ENCODE results near the gene NFATC1.

Gene NFATC1

GRCh38 chr18:79405019-79405780 lies 9.5 kb downstream of the NFATC1 start:
- no peak for DNase-seq (ENCODE audit: low read depth)

- peak; percentile 64 for DNase-seq (ENCODE audit: low read depth)
Measured at GRCh38 chr18:79405781-79406575, 10.2 kb downstream of the NFATC1 start.

GRCh38 chr18:79406708-79407107 lies 11.0 kb downstream of the NFATC1 start:
- no peak for DNase-seq (ENCODE audit: low read depth)

- DNase-seq (ENCODE audit: low read depth) = no peak
Measured at GRCh38 chr18:79409313-79409712, 13.6 kb downstream of the NFATC1 start.

DNA sequence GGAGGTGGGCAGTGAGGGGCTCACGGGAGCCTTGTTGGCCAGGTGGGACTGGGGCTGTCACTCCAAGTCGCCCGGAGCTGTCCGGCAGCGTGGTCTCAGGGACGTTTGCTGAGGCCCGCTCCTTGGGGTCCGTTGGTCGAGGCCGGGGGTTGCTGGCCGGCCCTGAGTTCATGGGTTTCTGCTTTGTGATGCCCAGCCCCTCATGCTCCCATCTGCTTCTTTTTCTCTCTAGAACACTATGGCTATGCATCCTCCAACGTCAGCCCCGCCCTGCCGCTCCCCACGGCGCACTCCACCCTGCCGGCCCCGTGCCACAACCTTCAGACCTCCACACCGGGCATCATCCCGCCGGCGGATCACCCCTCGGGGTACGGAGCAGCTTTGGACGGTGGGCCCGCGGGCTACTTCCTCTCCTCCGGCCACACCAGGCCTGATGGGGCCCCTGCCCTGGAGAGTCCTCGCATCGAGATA lies 14.5 kb downstream of the NFATC1 start:
- DNase-seq (ENCODE audit: low read depth) = no peak

- no peak for DNase-seq (ENCODE audit: low read depth)
Measured at GRCh38 chr18:79410731-79411613, 15.2 kb downstream of the NFATC1 start.

GRCh38 chr18:79411614-79412526 lies 16.1 kb downstream of the NFATC1 start:
- no peak for DNase-seq (ENCODE audit: low read depth)

GRCh38 chr18:79413025-79413424 lies 17.3 kb downstream of the NFATC1 start:
- DNase-seq (ENCODE audit: low read depth) = no peak

DNA sequence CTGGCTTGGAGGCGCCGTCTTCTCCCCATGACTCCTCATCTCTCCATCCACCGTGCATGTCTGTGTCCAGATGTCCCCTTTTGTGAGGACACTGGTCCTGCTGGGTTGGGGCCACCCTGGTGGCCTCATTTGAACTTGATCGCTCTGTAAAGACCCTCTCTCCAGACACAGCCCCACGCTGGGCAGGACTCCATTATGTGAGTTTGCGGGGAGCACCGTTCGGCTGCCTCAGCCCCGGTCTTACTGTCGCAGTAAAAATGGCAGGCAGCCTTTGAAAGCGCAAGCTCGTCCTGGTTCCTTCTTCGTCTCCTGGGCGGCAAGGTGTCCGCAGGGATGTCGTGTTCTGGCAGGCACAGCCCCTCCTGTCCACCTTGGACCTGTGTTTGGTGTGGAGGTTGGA lies 17.7 kb downstream of the NFATC1 start:
- no peak for DNase-seq (ENCODE audit: low read depth)

DNA sequence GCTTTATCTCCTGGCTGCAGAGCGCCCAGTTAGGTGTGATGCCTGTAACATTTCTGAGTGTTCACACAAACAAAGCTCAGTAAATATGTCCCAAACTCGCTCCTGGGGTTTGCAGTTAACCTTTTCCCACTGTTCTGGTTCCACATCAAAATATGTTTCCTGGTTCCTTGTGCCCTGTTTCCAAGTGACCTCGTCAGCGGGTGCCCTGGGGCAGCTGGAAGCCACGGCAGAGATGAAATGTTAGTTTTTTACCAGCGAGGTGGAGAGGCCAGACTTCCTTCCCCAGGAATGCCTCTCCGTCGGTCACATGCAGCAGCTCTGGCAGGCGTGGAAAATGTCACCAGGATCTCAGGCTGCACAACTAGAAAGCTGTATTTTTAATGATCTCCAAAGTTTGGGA lies 18.2 kb downstream of the NFATC1 start:
- no peak for DNase-seq (ENCODE audit: low read depth)

DNA sequence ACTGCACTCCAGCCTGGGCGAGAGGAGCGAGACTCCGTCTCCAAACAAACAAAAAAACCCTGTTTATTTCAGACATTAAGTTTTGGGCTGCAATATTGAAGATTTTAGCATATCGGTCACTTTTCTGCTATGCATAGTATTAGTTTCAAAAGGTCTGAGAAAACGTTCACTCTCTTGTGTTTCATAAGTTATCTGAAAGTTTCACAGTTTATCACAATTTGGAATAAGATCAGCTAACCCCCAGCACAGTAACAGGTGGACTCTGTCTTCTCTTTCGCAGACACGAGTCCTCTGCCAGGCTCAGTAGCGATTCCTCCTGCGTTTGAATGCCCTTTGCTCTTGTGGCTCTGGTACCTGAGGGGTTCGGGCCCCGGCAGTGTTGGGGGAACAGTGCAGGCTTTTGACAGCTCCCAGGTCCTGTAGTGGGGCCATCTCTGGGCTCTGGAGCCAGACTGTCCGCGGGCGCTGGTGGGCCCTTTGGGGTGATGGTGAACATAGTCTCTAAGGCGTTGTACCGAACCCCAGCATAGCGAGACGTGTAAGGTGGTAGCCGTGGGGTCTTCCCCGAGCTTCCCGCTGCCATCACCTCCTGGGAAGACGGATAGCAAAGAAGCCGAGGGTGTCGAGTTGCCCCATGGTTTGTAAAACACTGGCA lies 20.4 kb downstream of the NFATC1 start:
- no peak for DNase-seq (ENCODE audit: low read depth)

DNA sequence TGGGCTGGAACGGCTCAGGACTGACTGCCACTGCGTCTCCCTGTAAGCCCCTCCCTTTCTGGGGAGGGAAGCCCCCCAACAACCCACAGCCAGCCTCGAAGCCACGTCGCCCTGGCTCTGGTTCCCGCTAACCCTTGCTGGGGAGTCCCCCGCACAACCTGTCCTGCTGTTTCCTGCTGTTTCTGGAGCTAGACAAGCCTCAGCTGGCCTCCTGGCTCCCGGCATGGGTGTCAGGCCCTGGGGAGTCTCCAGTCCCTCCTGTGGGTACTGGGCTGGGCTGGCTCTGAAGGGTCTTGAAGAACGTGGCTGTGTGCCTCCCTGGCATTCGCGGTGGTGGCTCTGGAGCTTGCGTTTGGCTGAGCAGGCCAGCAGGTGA lies 20.9 kb downstream of the NFATC1 start:
- no peak for DNase-seq (ENCODE audit: low read depth)

DNA sequence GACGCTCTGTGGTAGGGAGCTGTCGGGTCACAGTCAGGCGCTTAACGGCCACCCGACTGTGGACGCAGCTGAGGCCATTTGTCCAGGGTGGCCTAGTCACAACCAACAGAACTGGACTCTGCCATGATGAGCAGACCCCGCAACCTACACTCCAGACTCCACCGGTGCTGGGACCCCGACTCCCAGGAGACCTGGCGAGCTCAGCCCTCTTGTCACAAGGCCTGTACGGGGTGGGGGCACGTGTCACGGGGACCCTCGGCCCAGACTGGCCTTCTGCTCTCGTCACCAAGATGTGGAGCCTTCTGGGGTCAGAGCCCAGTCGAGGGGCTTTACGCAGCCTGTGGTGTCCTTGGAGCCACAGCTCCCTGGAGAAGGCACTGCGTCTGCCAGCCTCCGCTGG lies 22.5 kb downstream of the NFATC1 start:
- no peak for DNase-seq (ENCODE audit: low read depth)

DNA sequence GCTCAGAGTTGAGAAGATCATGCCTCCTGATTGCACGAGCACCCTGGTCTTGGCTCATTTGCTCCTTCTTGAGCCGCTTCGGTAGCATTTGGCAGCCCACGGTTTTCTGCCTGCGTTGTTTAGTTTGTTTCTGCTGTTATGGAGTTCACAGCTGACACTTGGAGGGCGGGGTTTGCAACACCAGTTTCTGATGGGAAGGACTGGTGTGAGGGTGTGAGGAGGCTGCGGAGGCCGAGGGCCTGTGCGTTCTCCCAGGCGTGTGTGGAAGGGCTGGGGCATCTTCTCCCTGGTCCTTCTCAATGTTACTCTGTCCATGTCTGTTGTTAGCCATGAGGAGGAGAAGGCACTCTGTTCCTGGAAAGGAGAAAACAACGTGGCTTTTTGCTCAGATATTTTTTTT lies 22.9 kb downstream of the NFATC1 start:
- DNase-seq (ENCODE audit: low read depth) = no peak

DNA sequence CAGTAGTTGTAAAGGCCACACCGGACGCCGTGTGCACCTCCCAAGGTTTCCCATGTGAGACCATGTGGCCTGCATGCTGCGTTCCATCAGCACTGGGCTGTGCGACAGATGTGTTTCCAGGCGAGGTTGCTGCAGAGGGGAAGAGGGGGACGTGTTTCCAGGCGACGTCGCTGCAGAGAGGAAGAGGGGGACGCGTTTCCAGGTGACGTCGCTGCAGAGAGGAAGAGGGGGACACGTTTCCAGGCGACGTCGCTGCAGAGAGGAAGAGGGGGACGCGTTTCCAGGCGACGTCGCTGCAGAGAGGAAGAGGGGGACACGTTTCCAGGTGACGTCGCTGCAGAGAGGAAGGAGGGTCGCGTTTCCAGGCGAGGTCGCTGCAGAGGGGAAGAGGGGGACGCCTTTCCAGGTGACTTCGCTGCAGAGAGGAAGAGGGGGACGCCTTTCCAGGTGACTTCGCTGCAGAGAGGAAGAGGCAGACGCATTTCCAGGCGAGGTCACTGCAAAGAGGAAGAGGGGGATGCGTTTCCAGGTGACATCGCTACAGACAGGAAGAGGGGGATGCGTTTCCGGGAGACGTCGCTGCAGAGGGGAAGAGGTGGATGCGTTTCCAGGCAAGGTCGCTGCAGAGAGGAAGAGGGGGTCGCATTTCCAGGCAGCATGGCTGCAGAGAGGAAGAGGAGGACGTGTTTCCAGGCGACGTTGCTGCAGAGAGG lies 24.5 kb downstream of the NFATC1 start:
- DNase-seq (ENCODE audit: low read depth) = no peak

DNA sequence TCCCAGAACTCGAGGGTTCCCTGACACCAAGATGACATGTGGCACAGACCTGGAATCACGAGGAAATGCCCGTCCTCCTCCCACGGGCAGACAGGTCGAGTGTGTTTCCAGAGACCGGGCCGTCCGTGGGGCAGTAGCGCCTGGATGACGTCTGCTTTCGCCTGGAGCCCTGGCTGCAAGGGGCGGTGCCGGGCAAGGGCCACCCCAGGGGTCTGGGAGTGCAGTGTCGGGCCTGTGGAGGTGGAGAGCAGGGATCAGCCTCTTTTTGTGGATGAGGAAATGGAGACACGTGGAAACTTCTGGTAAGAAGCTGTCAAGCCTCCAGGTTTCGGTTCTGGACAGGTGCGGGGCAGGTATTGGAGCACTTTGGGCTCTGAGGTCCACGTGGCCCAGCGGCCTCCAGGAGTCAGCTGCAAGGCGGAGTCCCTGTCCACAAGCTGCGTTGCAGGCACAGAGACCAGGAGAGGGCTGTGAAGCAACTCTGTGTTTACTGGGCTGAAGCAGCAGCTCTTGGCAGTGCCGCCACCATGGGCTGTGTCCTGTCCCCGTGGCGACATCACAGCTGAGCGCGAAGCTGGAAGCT lies 25.6 kb downstream of the NFATC1 start:
- no peak for DNase-seq (ENCODE audit: low read depth)

DNA sequence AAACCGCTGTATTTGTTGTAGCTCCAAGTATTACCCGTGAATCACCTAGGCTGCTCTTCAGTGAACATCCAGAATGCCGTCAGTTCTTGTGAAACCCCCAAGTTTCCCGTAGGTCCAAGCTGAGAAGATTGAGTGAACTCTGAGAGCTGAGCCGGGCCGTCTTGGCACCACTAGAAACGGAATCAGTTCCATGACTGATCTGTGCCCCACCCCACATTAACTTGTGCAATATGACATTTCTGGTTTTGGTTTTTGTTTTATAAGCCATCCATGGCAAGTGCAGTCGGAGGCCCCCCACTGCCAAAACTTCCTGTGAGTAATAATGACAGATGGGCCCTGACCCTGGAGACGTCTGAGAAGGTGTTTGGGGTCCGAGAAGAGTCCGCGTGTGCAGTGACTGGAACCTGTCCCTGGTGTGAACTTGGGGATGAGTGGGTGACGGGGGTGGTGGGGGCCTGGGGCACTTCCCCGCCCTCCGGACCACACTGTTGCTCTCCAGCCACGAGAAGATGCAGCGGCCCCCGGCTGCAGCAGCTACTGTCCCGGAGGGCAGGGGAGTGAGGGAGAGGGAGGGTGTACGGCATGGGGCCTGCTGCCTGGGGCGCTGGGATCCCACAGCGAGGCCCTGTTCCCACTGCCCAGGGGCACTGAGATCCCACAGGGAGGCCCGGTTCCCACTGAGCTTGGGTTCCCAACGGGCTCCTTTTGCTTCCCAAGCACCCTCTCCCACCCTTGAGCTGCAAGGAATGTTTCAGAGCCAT lies 26.5 kb downstream of the NFATC1 start:
- DNase-seq (ENCODE audit: low read depth) = no peak

DNA sequence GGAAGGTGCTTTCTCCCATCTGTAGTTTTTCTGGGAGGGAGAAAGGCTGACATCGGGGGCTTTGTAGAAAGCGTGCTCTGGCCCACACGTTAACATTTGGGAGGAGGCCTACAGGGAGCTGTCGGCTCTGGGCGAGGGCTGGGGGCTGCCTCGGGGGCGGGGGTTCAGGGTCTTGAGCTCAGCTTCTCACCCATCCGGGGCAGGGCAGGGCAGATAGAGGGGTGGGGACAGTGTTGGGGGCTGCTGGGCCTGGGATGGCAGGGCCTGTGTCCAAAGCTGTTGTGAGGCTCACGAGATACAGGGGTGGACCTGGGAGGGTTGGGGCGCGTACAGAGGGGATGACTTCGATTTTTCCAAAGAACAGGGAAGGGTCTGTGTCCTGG lies 27.0 kb downstream of the NFATC1 start:
- no peak for DNase-seq (ENCODE audit: low read depth)

Data from stimulated activated CD8-positive, alpha-beta memory T cell treated with anti-CD3 and anti-CD28 coated beads, Interleukin-7, amount 100 ng/mL, for 24 hours (primary cell).